ENCODE results near the gene ANKS1B. TPM values are rescaled to one million over a fixed set of nuclear protein-coding genes. Genes with fewer than 3 reads are reported as not detected.

The ANKS1B gene
- total RNA-seq, 1 donor from 2014 or later, result 8.2 TPM

DNA sequence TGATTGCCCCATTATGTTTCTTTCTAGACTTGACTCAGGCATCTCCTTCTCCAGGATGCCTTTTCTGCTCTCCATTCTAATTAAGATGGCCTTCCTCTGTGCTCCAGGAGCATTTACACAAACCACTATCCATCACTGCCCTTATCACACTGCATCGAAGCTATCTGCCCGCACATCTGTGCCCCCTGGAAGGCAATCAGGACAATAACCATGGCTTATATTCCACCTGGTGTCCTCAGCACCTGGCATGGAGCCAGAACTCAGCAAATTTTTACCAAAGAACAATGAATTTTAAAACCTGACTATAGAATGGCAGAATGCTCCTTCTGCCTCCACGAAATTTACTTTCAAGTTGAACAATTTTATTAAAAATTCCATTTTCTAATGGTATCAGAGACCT is 873.9 kb downstream of the ANKS1B start:
- intact Hi-C loops (cut with DNase I), result no loop called here

GRCh38 chr12:99110212-99110611 is 874.5 kb downstream of the ANKS1B start:
- Histone ChIP-seq H3K4me1 (no peaks in the 10 kb centered on the region), H3K9me3 (no peaks in the 10 kb centered on the region), H3K27ac (no peak overlapping the region), H3K27me3 (no peaks in the 10 kb centered on the region), H3K36me3 (no peaks in the 10 kb centered on the region), H3K4me3 (no peak overlapping the region)
- intact Hi-C loops (cut with DNase I), result no loop called here
- TF ChIP-seq CTCF (IDR thresholded peaks at IDR 0.05), result no peak
- DNase-seq (ENCODE audit: low spot score in 2 of 2), result no peak

More for the DNA sequence above, 873.9 kb downstream of the ANKS1B start:
- no peak overlapping the region for H3K27ac ChIP-seq
- H3K4me1 ChIP-seq, result no peaks in the 10 kb centered on the region
- no peaks in the 10 kb centered on the region for H3K27me3 ChIP-seq
- TF ChIP-seq CTCF (IDR thresholded peaks at IDR 0.05), result no peak
- H3K4me3 ChIP-seq, result no peak overlapping the region
- H3K36me3 ChIP-seq, result no peaks in the 10 kb centered on the region
- no peaks in the 10 kb centered on the region for H3K9me3 ChIP-seq
- no peak for DNase-seq (ENCODE audit: low spot score in 2 of 2)

DNA sequence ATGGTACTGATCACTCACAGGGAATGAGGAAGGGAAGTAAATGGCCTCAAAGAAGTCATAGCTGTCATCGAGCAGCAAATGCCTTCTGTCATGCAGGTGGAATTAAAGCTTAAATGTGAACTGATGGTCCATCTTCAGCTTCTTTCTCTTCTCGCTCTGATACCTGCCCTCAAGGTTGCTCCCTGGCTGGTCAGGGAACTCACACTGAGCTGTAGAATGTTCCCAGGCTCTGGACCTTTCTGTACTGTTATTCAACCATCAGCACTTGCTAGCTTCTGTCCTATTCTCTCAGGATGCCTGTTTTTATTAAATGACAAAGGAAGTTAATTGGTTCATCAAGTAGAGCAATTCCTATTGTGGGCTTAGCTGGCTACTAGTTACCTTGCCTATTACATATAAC is 875.8 kb downstream of the ANKS1B start:
- no peaks in the 10 kb centered on the region for H3K27me3 ChIP-seq
- no peak for TF ChIP-seq CTCF (IDR thresholded peaks at IDR 0.05)
- no peaks in the 10 kb centered on the region for H3K9me3 ChIP-seq
- DNase-seq (ENCODE audit: low spot score in 2 of 2), result no peak
- H3K4me1 ChIP-seq, result no peaks in the 10 kb centered on the region
- intact Hi-C loops (cut with DNase I), result no loop called here
- H3K27ac ChIP-seq, result no peak overlapping the region
- H3K4me3 ChIP-seq, result no peak overlapping the region
- no peaks in the 10 kb centered on the region for H3K36me3 ChIP-seq

GRCh38 chr12:99099786-99100185 is 885.0 kb downstream of the ANKS1B start:
- intact Hi-C loops (cut with DNase I), result no loop called here
- no peak overlapping the region for H3K4me3 ChIP-seq
- H3K36me3 ChIP-seq, result no peaks in the 10 kb centered on the region
- H3K27ac ChIP-seq, result no peak overlapping the region
- no peaks in the 10 kb centered on the region for H3K9me3 ChIP-seq
- H3K4me1 ChIP-seq, result no peaks in the 10 kb centered on the region
- H3K27me3 ChIP-seq, result no peaks in the 10 kb centered on the region
- TF ChIP-seq CTCF (IDR thresholded peaks at IDR 0.05), result no peak
- DNase-seq (ENCODE audit: low spot score in 2 of 2), result no peak

- Histone ChIP-seq H3K27ac (no peak overlapping the region), H3K4me3 (no peak overlapping the region), H3K36me3 (no peaks in the 10 kb centered on the region), H3K9me3 (no peaks in the 10 kb centered on the region), H3K27me3 (no peaks in the 10 kb centered on the region), H3K4me1 (no peaks in the 10 kb centered on the region)
- no peak for DNase-seq (ENCODE audit: low spot score in 2 of 2)
- TF ChIP-seq CTCF (IDR thresholded peaks at IDR 0.05), result no peak
- intact Hi-C loops (cut with DNase I), result no loop called here
Measured at GRCh38 chr12:99097171-99097570, 887.6 kb downstream of the ANKS1B start.

DNA sequence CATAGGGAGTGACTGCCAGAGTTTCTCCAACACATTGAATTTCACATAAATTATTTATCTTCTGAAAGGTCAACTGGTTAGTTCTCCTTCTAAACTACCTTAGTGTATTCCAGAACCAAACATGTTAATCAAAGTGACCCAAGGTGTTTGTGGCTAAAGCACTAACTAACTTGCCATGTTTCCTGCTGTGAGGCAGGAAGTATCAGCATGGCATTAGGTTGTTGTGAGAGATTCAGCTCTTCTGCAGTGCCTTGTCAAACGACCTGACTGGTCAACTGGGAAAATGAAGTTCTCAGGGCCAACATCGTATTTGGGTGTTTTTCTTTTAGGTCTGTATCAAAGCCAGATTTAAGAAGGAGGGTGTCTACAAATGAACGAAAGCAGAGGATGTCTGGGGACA is 891.6 kb downstream of the ANKS1B start:
- Histone ChIP-seq H3K27ac (no peak overlapping the region), H3K36me3 (no peaks in the 10 kb centered on the region), H3K4me3 (no peak overlapping the region), H3K27me3 (no peaks in the 10 kb centered on the region), H3K4me1 (no peaks in the 10 kb centered on the region), H3K9me3 (no peaks in the 10 kb centered on the region)
- no peak for TF ChIP-seq CTCF (IDR thresholded peaks at IDR 0.05)
- intact Hi-C loops (cut with DNase I), result no loop called here
- DNase-seq (ENCODE audit: low spot score in 2 of 2), result no peak
